B cell (primary cell): ENCODE measurements around the gene PRDM2. TPM values are rescaled to one million over a fixed set of nuclear protein-coding genes. Genes with fewer than 3 reads are reported as not detected.

Source experiments
- ATAC-seq: fragments of 200-7000 bp; cut with Tn5 transposase; one replicate; pipeline ENCODE4 v1.10.0; 2021; ENCODE audit warnings: low read depth, mild to moderate bottlenecking, moderate number of reproducible peaks, moderate library complexity
- CTCF ChIA-PET: fragments of 350-600 bp; sonication (Branson Sonifier 250); formaldehyde crosslinking; loops from one replicate; lab custom pipeline; 2021; ENCODE audit warnings: antibody characterized with exemption, inconsistent platforms; lab: Charles Lee
- POLR2A ChIA-PET: fragments of 350-600 bp; sonication (Branson Sonifier 250); formaldehyde crosslinking; loops from one replicate; lab custom pipeline; 2021; ENCODE audit warnings: antibody characterized with exemption; lab: Charles Lee
- DNase-seq: peaks from one replicate; pipeline ENCODE4 v3.0.0; 2013
- H2AFZ ChIP-seq: 2 replicates; pipeline ENCODE4 v1.6.1; 2012; ENCODE audit warnings: mild to moderate bottlenecking, low read depth, low read length; ENCODE audit not compliant: insufficient read depth, poor library complexity, severe bottlenecking
- H3K27ac ChIP-seq, 2 donors: 1 replicate in 1 of 2; 2 replicates in 1 of 2; pipeline ENCODE4 v1.5.1; 2012 to 2013; ENCODE audit warnings: low read length in 2 of 2, mild to moderate bottlenecking in 2 of 2, moderate library complexity in 1 of 2
- H3K27me3 ChIP-seq, 4 experiments: fragments of 200-600 bp in 1 of 4; sonication (generic) in 1 of 4; replicated peaks in 1 of 4; 1 replicate in 2 of 4; 2 replicates in 2 of 4; pipeline versions ENCODE4 v1.6.1 to v1.7.0; 2013 to 2016; ENCODE audit warnings: low read length in 3 of 4, mild to moderate bottlenecking in 2 of 4, mixed read lengths in 1 of 4, moderate library complexity in 1 of 4; ENCODE audit not compliant: insufficient read depth in 4 of 4, control insufficient read depth in 3 of 4; ENCODE audit errors: control extremely low read depth in 1 of 4
- H3K36me3 ChIP-seq, 2 experiments: replicated peaks in 1 of 2; 1 replicate in 1 of 2; 2 replicates in 1 of 2; pipeline versions ENCODE4 v1.6.1 to v1.7.1; 2013; ENCODE audit warnings: low read length in 1 of 2; ENCODE audit not compliant: insufficient read depth in 2 of 2, control insufficient read depth in 1 of 2; ENCODE audit errors: control extremely low read depth in 1 of 2, extremely low read depth in 1 of 2
- H3K4me1 ChIP-seq, 2 donors: fragments of 200-600 bp in 1 of 2; sonication (generic) in 1 of 2; 1 replicate in 1 of 2; 2 replicates in 1 of 2; pipeline versions ENCODE4 v1.5.1 to v1.6.1; 2013 to 2017; ENCODE audit warnings: low read length in 2 of 2; ENCODE audit not compliant: control insufficient read depth in 2 of 2, insufficient read depth in 2 of 2
- H3K4me2 ChIP-seq: replicated peaks from 2 replicates; pipeline ENCODE3; 2012; ENCODE audit warnings: mild to moderate bottlenecking, low read depth, low read length; ENCODE audit not compliant: poor library complexity, severe bottlenecking
- H3K4me3 ChIP-seq, 5 experiments: fragments of 200-600 bp in 1 of 5; sonication (generic) in 1 of 5; 1 replicate in 3 of 5; 2 replicates in 2 of 5; pipeline versions ENCODE4 v1.5.1 to v1.7.0; 2011 to 2016; ENCODE audit warnings: low read length in 4 of 5, mild to moderate bottlenecking in 4 of 5, low read depth in 2 of 5, control low read depth in 1 of 5, moderate library complexity in 1 of 5; ENCODE audit not compliant: insufficient read depth in 1 of 5; ENCODE audit errors: control extremely low read depth in 1 of 5, extremely low read depth in 1 of 5
- H3K79me2 ChIP-seq: fragments of 200-600 bp; sonication (generic); one replicate; pipeline ENCODE4 v1.6.0; 2016; ENCODE audit warnings: low read length; ENCODE audit not compliant: control insufficient read depth, insufficient read depth
- H3K9ac ChIP-seq: fragments of 200-600 bp; sonication (generic); 2 replicates; pipeline ENCODE4 v1.6.1; 2017; ENCODE audit warnings: mild to moderate bottlenecking, low read length, moderate library complexity
- H3K9me3 ChIP-seq, 3 donors: one replicate each; pipeline versions ENCODE4 v1.6.1 to v1.7.1; 2013; ENCODE audit warnings: low read length in 2 of 3; ENCODE audit not compliant: control insufficient read depth in 2 of 3, insufficient read depth in 1 of 3; ENCODE audit errors: control extremely low read depth in 1 of 3
- H4K20me1 ChIP-seq: 2 replicates; pipeline ENCODE4 v1.6.0; 2012; ENCODE audit warnings: mild to moderate bottlenecking, low read length; ENCODE audit not compliant: insufficient read depth, control insufficient read depth, poor library complexity, severe bottlenecking
- H3K27ac Mint-ChIP-seq: one replicate; pipeline ENCODE4 v1.8.0; 2021; ENCODE audit warnings: mixed read lengths
- H3K27me3 Mint-ChIP-seq: one replicate; pipeline ENCODE4 v1.8.0; 2021; ENCODE audit warnings: mixed read lengths
- H3K4me1 Mint-ChIP-seq: one replicate; pipeline ENCODE4 v1.8.0; 2021; ENCODE audit warnings: mixed read lengths
- H3K4me3 Mint-ChIP-seq: one replicate; pipeline ENCODE4 v1.8.0; 2021; ENCODE audit warnings: mixed read lengths
- H3K9me3 Mint-ChIP-seq: one replicate; pipeline ENCODE4 v1.8.0; 2022; ENCODE audit warnings: mixed read lengths; ENCODE audit not compliant: insufficient read depth
- EZH2 ChIP-seq: IDR thresholded peaks from 2 replicates; pipeline ENCODE4 v1.6.1; 2012; ENCODE audit warnings: borderline replicate concordance, low read depth, mild to moderate bottlenecking, moderate library complexity, low read length; ENCODE audit not compliant: insufficient read depth, poor library complexity, severe bottlenecking
- WGBS: methylation state at CpG from one replicate; pipeline ENCODE4 v1.1.5; 2013; ENCODE audit warnings: missing lambda C conversion rate; ENCODE audit not compliant: insufficient coverage; 5-methylcytosine and 5-hydroxymethylcytosine counted together
- intact Hi-C: fragments of 100-400 bp; cut with micrococcal nuclease; formaldehyde crosslinking; loops from one replicate; pipeline ENCODE4 v1.10.0; 2022
- polyA plus RNA-seq: library from polyadenylated mRNA; depleted of rRNA; stranded (reverse); fragments of >200 nt; gene quantifications from 2 replicates; pipeline ENCODE4 v1.2.3, GENCODE V29; 2012
- total RNA-seq, 2 donors: library from RNA; stranded (reverse); fragments of 120-200 nt in 1 of 2; gene quantifications; 1 replicate in 1 of 2; 2 replicates in 1 of 2; pipeline versions ENCODE4 v1.2.3 to v1.2.4, GENCODE V29; 2013 to 2022
- TF ChIP-seq, protein P1 (sequence below): fragments of 200-600 bp; IDR thresholded peaks from one replicate; pipeline ENCODE4 v1.8.0; 2022; ENCODE audit warnings: antibody characterized with exemption, mild to moderate bottlenecking

PRDM2 gene
- total and polyA plus RNA-seq, 2 donors (not counting 1 experiment from before 2014, with no cell fraction given), result 50.1 to 432 TPM

- WGBS, result 92% methylated on average over 4 of the region's 8 CpGs
- POLR2A ChIA-PET, result interaction anchor here (0.5 to 0.6 kb wide), 2 partner anchors 71 to 160 kb away, joined by 3 to 4 read pairs; no protein-coding TSS in a partner anchor
Measured at GRCh38 chr1:13801232-13801631, 101.2 kb downstream of the PRDM2 start.

More at GRCh38 chr1:13801232-13801631, 101.2 kb downstream of the PRDM2 start:
- H2AFZ ChIP-seq, result no peak overlapping the region
- no peak overlapping the region for H3K9ac ChIP-seq
- H3K4me2 ChIP-seq, result no peak overlapping the region
- H3K27ac ChIP-seq, result no peak overlapping the region
- H3K4me1 ChIP-seq, result no peaks in the 10 kb centered on the region
- Mint-ChIP-seq H3K4me3 (no peak overlapping the region), H3K9me3 (no peaks in the 10 kb centered on the region), H3K4me1 (peaks cover 44% of the 10 kb centered on the region), H3K27me3 (no peaks in the 10 kb centered on the region), H3K27ac (no peak overlapping the region)
- DNase-seq (no peak), ATAC-seq (no peak)
- H3K9me3 ChIP-seq, result no peaks in the 10 kb centered on the region
- no peaks in the 10 kb centered on the region for H3K27me3 ChIP-seq
- TF ChIP-seq EZH2, result no peak
- TF ChIP-seq, protein P1, sequence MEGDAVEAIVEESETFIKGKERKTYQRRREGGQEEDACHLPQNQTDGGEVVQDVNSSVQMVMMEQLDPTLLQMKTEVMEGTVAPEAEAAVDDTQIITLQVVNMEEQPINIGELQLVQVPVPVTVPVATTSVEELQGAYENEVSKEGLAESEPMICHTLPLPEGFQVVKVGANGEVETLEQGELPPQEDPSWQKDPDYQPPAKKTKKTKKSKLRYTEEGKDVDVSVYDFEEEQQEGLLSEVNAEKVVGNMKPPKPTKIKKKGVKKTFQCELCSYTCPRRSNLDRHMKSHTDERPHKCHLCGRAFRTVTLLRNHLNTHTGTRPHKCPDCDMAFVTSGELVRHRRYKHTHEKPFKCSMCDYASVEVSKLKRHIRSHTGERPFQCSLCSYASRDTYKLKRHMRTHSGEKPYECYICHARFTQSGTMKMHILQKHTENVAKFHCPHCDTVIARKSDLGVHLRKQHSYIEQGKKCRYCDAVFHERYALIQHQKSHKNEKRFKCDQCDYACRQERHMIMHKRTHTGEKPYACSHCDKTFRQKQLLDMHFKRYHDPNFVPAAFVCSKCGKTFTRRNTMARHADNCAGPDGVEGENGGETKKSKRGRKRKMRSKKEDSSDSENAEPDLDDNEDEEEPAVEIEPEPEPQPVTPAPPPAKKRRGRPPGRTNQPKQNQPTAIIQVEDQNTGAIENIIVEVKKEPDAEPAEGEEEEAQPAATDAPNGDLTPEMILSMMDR, result no peak
- CTCF ChIA-PET, result interaction anchor here (1.3 to 1.6 kb wide), 2 partner anchors 9 to 44 kb away, joined by 3 read pairs; no protein-coding TSS in a partner anchor
- H4K20me1 ChIP-seq, result peaks cover 80% of the 10 kb centered on the region
- no peak overlapping the region for H3K4me3 ChIP-seq
- intact Hi-C loops, result no loop called here
- peaks cover 58% of the 10 kb centered on the region for H3K79me2 ChIP-seq
- peaks cover 2 to 12% of the 10 kb centered on the region in 2 experiments for H3K36me3 ChIP-seq
